Measurements from ENCODE around the gene RNU1-2. TPM values are rescaled to one million over a fixed set of nuclear protein-coding genes. Genes with fewer than 3 reads are reported as not detected.
"Not testable (repeated sequence)": the region's sequence is repeated elsewhere in the genome, so short reads cannot be mapped to it uniquely, and the experiment has no call there.

RNU1-2 gene
- not detected in 2 replicates for polyA plus RNA-seq (2013)

DNA sequence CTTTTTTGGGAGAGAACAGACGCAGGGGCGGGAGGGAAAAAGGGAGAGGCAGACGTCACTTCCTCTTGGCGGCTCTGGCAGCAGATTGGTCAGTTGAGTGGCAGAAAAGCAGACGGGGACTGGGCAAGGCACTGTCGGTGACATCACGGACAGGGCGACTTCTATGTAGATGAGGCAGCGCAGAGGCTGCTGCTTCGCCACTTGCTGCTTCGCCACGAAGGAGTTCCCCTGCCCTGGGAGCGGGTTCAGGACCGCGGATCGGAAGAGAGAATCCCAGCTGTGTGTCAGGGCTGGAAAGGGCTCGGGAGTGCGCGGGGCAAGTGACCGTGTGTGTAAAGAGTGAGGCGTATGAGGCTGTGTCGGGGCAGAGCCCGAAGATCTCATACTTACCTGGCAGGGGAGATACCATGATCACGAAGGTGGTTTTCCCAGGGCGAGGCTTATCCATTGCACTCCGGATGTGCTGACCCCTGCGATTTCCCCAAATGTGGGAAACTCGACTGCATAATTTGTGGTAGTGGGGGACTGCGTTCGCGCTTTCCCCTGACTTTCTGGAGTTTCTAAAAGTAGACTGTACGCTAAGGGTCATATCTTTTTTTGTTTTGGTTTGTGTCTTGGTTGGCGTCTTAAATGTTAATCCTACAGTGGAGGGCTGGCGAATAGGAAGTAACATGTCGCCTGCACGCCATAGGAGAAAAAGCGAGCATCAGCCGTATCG lies at the start of gene RNU1-2:
RNU1-2 (plus strand) TSS at position 383 of the 718 bp plus-strand sequence.
- H3K79me1 ChIP-seq (ENCODE audit: low read length); H2BK12ac ChIP-seq (ENCODE audit: low read length); H3K27me3 ChIP-seq (ENCODE audit: insufficient read depth, low read length); H3K4me1 ChIP-seq (ENCODE audit: control insufficient read depth in 1 of 2, insufficient read depth in 2 of 2, low read length in 2 of 2); H3K23ac ChIP-seq (ENCODE audit: low read length); H3K18ac ChIP-seq (ENCODE audit: low read length); H3K4me3 ChIP-seq (ENCODE audit: low read depth, low read length); H3K9me3 ChIP-seq (ENCODE audit: insufficient read depth, low read depth, low read length); H2AK5ac ChIP-seq (ENCODE audit: low read length); H3K9ac ChIP-seq (ENCODE audit: low read length); H3K79me2 ChIP-seq (ENCODE audit: control insufficient read depth, insufficient read depth, low read length, poor library complexity); H3K36me3 ChIP-seq (ENCODE audit: control insufficient read depth in 1 of 2, insufficient read depth in 2 of 2, low read length in 2 of 2): not testable (repeated sequence)
- Histone ChIP-seq H4K91ac (ENCODE audit: low read depth, low read length) (peak within 1 kb of the TSS; percentile 85), H2BK5ac (ENCODE audit: low read depth, low read length, poor library complexity) (peak within 1 kb of the TSS; percentile 96), H3K27ac (ENCODE audit: low read depth, low read length) (peak within 1 kb of the TSS; percentile 79), H2BK120ac (ENCODE audit: insufficient read depth, low read length, poor library complexity) (peak within 1 kb of the TSS; percentile 81), H4K8ac (ENCODE audit: low read depth, low read length) (peak within 1 kb of the TSS; percentile 66), H3K4ac (ENCODE audit: low read depth, low read length) (peak within 1 kb of the TSS; percentile 38), H3K14ac (ENCODE audit: low read length) (peak within 1 kb of the TSS; percentile 67), H3K4me2 (ENCODE audit: low read length) (peak within 1 kb of the TSS; percentile 48), H2AFZ (ENCODE audit: insufficient read depth, low read length, poor library complexity) (peak within 1 kb of the TSS; percentile 17), H4K12ac (ENCODE audit: low read depth, low read length) (peak within 1 kb of the TSS; percentile 28)
- peak; percentile 93 to 94 for DNase-seq
- WGBS (ENCODE audit: extremely low coverage, insufficient coverage, insufficient read length), result no CpG with 5 or more reads among the region's 39 CpGs

DNA sequence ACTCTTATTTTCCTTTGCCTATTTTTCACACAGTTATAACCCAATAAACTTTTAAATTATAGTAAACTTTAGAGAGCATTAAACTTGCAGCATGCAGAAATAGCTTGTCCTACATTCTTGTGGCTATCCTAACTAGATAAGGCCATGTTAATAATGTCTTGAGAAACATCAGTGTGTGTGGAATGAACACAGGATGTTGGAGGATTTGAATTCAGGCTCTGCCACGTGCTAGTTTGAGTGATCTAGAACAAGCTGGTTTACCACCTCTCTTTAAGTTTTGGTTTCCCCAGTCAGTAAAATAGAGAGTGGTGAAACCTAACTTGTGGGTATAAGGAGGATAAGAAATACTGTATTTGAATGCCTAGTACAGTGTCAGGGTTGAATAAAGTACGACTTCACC lies 39.6 kb upstream of the RNU1-2 start:
- not testable (repeated sequence) for H3K18ac ChIP-seq (ENCODE audit: low read length); H3K14ac ChIP-seq (ENCODE audit: low read length); H3K27ac ChIP-seq (ENCODE audit: low read depth, low read length); H3K79me1 ChIP-seq (ENCODE audit: low read length); H4K91ac ChIP-seq (ENCODE audit: low read depth, low read length); H3K9ac ChIP-seq (ENCODE audit: low read length); H2BK12ac ChIP-seq (ENCODE audit: low read length); H3K79me2 ChIP-seq (ENCODE audit: control insufficient read depth, insufficient read depth, low read length, poor library complexity); H3K36me3 ChIP-seq (ENCODE audit: control insufficient read depth in 1 of 2, insufficient read depth in 2 of 2, low read length in 2 of 2); H3K4me2 ChIP-seq (ENCODE audit: low read length); H3K4ac ChIP-seq (ENCODE audit: low read depth, low read length); H3K23ac ChIP-seq (ENCODE audit: low read length); H2AK5ac ChIP-seq (ENCODE audit: low read length); H4K12ac ChIP-seq (ENCODE audit: low read depth, low read length); H3K27me3 ChIP-seq (ENCODE audit: insufficient read depth, low read length); H2AFZ ChIP-seq (ENCODE audit: insufficient read depth, low read length, poor library complexity); H3K9me3 ChIP-seq (ENCODE audit: insufficient read depth, low read depth, low read length); H3K4me1 ChIP-seq (ENCODE audit: control insufficient read depth in 1 of 2, insufficient read depth in 2 of 2, low read length in 2 of 2); H2BK5ac ChIP-seq (ENCODE audit: low read depth, low read length, poor library complexity); H2BK120ac ChIP-seq (ENCODE audit: insufficient read depth, low read length, poor library complexity); H3K4me3 ChIP-seq (ENCODE audit: low read depth, low read length); H4K8ac ChIP-seq (ENCODE audit: low read depth, low read length)
- DNase-seq, result peak in 1 of 2 donors; percentile 15
- no CpG with 5 or more reads among the region's 2 CpGs for WGBS (ENCODE audit: extremely low coverage, insufficient coverage, insufficient read length)

DNA sequence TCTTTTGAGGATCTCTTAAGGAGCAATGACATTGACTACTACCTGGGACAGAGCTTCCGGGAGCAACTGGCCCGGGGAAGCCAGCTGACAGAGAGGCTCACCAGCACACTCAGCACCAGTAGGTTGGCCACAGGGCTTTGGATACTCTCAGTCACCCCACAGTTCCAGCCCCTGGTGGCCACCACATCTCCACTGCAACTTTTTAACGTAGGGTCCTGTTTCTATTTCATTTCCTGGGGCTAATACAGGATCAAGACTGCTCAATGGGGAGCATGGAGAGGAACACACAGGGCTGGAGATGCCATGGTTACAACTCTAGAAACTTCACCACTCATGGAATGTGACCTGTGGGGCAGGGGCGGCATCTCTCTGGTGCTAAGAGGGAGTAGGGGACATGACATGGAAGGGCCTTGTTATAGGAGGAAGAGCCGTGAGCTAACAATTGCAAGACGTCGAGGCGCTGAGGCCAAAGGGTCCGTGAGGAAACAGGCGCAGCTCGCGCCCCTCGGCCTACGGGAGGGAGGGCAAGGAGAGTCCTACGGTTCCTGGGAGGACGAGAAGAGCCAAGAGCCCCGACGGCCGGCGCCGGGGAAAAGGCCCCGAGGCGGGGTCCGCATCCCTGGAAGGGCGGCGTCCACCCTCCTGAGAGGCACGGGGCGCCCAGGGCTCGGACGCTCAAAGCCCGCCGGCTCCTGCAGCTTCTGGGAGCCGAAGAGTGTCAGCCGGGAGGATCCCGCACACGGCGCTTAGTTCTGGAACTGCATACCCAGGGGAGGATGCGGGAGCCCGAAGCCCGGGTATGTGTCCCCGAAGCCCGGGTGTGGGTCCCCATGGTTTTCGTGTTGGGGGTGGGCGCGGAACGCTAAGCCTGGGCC lies 36.4 kb upstream of the RNU1-2 start:
- H2BK12ac ChIP-seq (ENCODE audit: low read length); H3K4me1 ChIP-seq (ENCODE audit: control insufficient read depth in 1 of 2, insufficient read depth in 2 of 2, low read length in 2 of 2); H4K8ac ChIP-seq (ENCODE audit: low read depth, low read length); H3K4ac ChIP-seq (ENCODE audit: low read depth, low read length); H2BK5ac ChIP-seq (ENCODE audit: low read depth, low read length, poor library complexity); H3K27me3 ChIP-seq (ENCODE audit: insufficient read depth, low read length); H2AFZ ChIP-seq (ENCODE audit: insufficient read depth, low read length, poor library complexity); H4K12ac ChIP-seq (ENCODE audit: low read depth, low read length); H4K91ac ChIP-seq (ENCODE audit: low read depth, low read length); H3K79me1 ChIP-seq (ENCODE audit: low read length); DNase-seq; H3K23ac ChIP-seq (ENCODE audit: low read length); H3K79me2 ChIP-seq (ENCODE audit: control insufficient read depth, insufficient read depth, low read length, poor library complexity); H3K14ac ChIP-seq (ENCODE audit: low read length); H2BK120ac ChIP-seq (ENCODE audit: insufficient read depth, low read length, poor library complexity); H3K4me3 ChIP-seq (ENCODE audit: low read depth, low read length); H2AK5ac ChIP-seq (ENCODE audit: low read length); H3K9me3 ChIP-seq (ENCODE audit: insufficient read depth, low read depth, low read length); H3K36me3 ChIP-seq (ENCODE audit: control insufficient read depth in 1 of 2, insufficient read depth in 2 of 2, low read length in 2 of 2); H3K27ac ChIP-seq (ENCODE audit: low read depth, low read length); H3K18ac ChIP-seq (ENCODE audit: low read length); H3K9ac ChIP-seq (ENCODE audit: low read length); H3K4me2 ChIP-seq (ENCODE audit: low read length): not testable (repeated sequence)
- WGBS (ENCODE audit: extremely low coverage, insufficient coverage, insufficient read length), result no CpG with 5 or more reads among the region's 46 CpGs

DNA sequence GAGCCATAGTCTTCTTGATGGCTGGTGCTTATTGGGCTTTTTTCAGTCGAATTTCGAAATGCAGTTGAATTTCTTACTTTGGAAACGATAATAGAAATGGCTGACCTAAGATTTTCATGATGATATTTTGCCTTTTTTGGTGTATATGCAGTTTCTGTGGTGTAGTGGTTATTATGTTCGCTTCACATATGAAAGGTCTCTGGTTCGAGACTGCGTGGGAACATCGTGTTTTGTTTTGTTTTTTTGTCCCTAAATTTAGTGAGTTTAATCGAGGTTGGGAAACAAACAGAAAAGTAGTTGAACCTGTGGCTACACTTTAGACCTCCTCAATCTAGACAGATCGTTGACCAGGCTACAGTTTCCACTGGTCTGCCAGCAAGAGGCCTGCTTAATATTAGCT lies 35.7 kb upstream of the RNU1-2 start:
- H2AFZ ChIP-seq (ENCODE audit: insufficient read depth, low read length, poor library complexity); H2BK120ac ChIP-seq (ENCODE audit: insufficient read depth, low read length, poor library complexity); H3K9ac ChIP-seq (ENCODE audit: low read length); H2BK5ac ChIP-seq (ENCODE audit: low read depth, low read length, poor library complexity); H4K91ac ChIP-seq (ENCODE audit: low read depth, low read length); H3K4me3 ChIP-seq (ENCODE audit: low read depth, low read length); H3K9me3 ChIP-seq (ENCODE audit: insufficient read depth, low read depth, low read length); H3K4ac ChIP-seq (ENCODE audit: low read depth, low read length); H2AK5ac ChIP-seq (ENCODE audit: low read length); H3K27me3 ChIP-seq (ENCODE audit: insufficient read depth, low read length); H3K4me1 ChIP-seq (ENCODE audit: control insufficient read depth in 1 of 2, insufficient read depth in 2 of 2, low read length in 2 of 2); H3K27ac ChIP-seq (ENCODE audit: low read depth, low read length); H4K8ac ChIP-seq (ENCODE audit: low read depth, low read length); H3K36me3 ChIP-seq (ENCODE audit: control insufficient read depth in 1 of 2, insufficient read depth in 2 of 2, low read length in 2 of 2); H3K4me2 ChIP-seq (ENCODE audit: low read length); H2BK12ac ChIP-seq (ENCODE audit: low read length); H3K79me1 ChIP-seq (ENCODE audit: low read length); H4K12ac ChIP-seq (ENCODE audit: low read depth, low read length); H3K23ac ChIP-seq (ENCODE audit: low read length); H3K14ac ChIP-seq (ENCODE audit: low read length); H3K18ac ChIP-seq (ENCODE audit: low read length); H3K79me2 ChIP-seq (ENCODE audit: control insufficient read depth, insufficient read depth, low read length, poor library complexity): not testable (repeated sequence)
- no CpG with 5 or more reads among the region's 9 CpGs for WGBS (ENCODE audit: extremely low coverage, insufficient coverage, insufficient read length)
- DNase-seq, result peak in 1 of 2 donors; percentile 26
